DMS 273 (cell line): ENCODE data around the gene MTCP1.
A peak's percentile ranks its signal among the peaks of the same experiment; 100 is the strongest.

Experiments
- DNase-seq: peaks from one replicate; lab custom pipeline; 2025; ENCODE audit not compliant: unreplicated experiment; lab: John Stamatoyannopoulos, UW

The MTCP1 gene, protein sequence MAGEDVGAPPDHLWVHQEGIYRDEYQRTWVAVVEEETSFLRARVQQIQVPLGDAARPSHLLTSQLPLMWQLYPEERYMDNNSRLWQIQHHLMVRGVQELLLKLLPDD

DNA sequence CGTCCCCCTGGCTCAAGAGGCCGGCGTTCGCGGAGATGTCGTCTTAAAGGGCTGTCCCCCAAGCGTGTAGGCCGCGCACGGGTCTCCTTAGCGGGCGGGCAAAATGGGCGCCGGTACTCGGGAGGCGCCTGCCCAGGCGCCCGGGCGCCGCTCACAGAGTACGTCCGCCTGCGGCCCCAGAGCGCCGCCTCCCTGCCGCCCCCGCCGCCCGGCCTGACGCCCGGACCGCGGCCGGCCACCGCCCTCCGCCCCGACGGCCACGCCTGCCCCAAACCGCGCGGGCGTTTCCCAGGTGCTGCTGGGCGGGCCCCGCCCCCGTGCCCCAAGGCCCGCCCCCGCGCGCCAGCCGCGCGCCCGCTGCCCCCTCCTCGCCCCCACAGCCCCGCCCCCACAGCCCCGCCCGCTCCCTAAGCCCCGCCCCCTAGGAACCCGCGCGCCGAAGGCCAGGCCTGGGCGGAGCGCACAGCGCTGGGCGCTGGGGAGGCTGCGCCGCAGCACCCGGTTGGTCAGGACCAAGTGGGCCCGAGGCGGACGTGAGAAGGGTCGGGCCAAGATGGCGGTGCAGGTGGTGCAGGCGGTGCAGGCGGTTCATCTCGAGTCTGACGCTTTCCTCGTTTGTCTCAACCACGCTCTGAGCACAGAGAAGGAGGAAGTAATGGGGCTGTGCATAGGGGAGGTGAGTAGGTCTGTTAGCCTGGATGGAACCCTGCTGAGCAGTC lies at the start of gene MTCP1, which contains the start of the genes BRCC3 and CMC4:
Gene MTCP1 (minus strand): TSS at position 162 of the 719 bp plus-strand sequence. CDS start 5,126 bp downstream, outside the sequence.
Gene BRCC3 (plus strand): TSS at position 534 of the 719 bp plus-strand sequence. CDS start 20 bp downstream, at position 554.
Gene CMC4 (minus strand): TSS at position 162 of the 719 bp plus-strand sequence. CDS start 7,113 bp downstream, outside the sequence.
- DNase-seq: peak; percentile 97

GRCh38 chrX:155115174-155115819 lies 44.4 kb upstream of the MTCP1 start:
- DNase-seq: no peak

- no peak for DNase-seq
Observed at GRCh38 chrX:155113097-155113496, 42.2 kb upstream of the MTCP1 start.

DNA sequence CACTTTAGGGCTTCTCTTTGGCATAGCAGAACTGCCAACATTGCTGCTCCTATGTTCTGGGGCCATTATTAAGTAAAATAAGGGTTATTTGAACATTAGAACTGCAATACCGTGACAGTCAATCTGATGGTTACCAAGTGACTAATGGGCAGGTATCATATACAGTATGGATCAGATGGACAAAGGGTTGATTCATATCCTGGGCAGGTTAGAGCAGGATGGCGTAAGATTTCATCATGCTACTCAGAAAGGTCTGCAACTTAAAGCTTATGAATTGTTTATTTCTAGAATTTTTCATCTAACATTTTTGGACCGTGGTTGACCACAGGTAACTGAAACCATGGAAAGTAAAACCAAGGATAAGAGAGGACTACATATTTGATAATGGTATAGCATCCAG lies 41.2 kb upstream of the MTCP1 start:
- no peak for DNase-seq

GRCh38 chrX:155108427-155108826 lies 37.5 kb upstream of the MTCP1 start:
- no peak for DNase-seq

DNA sequence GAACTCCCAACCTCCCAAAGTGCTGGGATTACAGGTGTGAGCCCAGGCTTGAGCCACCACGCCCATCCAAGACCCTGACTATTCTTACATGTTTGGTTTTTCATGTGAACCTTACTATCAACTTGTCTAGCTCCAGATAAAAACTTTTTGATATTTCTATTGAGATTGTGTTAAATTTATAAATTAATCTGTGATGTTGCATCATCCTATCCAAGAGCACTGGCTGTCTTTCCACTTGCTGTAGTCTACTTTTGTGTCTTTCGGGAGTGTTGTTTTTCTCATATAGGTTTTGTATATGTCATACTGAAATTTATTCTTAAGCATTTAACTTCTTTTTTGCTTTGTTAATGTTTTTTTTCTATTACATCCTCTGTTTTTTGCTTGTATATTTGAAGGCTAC lies 35.0 kb upstream of the MTCP1 start:
- no peak for DNase-seq

GRCh38 chrX:155094468-155095061 lies 23.6 kb upstream of the MTCP1 start:
- DNase-seq: peak; percentile 69

DNA sequence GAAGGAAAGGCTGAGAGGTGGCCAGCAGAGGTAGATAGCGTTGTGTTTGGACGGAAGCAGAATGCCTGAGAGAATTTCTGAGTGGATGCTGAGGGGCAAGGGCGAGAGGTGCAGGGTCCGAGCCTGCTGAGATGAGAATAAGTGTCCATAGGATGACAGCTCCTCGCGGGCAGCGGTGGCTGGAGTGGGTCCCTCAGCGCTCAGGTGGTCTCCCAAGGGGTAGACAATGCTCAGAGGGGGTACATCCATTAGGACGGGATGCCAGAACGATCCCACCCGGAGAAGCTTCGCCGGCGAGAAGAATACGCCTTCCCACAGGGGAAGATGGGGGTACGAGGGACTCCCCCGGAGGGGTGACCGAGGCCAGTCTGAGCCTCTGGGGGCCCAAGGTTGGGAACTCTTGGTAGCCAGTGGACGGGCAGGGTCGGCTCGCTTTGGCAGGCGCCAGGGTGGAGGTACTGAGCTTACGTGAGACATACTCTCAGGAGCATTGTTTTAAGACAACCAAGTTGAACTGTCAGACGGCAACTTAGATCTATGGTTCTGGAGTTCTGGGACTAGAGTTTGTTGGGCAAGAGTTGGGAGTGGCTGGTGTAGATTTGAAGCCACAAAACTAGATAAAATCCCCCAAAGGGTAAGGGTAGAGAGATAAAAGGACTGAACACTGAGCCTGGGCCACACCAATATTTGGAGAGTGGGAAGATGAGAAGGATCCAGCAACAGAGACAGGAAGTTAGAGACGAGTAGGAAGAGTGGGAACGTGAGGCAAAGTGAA lies 16.2 kb upstream of the MTCP1 start:
- DNase-seq: no peak

DNA sequence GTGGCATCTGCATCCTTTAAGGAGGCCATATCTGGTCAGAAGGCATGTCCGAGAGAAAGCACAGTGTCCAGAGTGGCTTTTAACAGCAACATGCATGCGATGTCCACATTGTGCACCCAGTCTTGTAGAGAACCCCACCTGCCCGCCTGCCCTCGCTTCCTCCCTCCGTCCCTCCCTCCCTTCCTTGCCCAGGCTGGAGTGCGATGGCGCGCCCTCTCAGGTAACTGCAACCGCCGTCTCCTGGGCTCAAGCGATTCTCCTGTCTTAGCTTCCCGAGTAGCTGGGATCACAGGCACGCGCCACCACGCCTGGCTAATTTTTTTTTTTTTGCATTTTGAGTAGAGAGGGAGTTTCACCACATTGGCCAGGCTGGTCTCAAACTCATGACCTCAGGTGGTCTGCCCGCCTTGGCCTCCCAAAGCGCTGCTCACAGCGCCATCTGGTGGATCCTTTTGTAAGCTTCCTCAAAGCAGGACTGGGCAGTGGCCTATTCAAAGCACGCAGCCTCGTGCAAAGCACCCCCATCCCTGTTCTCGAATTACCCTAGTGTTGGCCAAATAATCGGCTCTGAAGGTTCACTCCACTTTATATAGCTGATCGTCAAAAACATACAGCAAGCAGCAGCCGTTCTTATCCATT lies 15.4 kb upstream of the MTCP1 start:
- peak; percentile 78 for DNase-seq

DNA sequence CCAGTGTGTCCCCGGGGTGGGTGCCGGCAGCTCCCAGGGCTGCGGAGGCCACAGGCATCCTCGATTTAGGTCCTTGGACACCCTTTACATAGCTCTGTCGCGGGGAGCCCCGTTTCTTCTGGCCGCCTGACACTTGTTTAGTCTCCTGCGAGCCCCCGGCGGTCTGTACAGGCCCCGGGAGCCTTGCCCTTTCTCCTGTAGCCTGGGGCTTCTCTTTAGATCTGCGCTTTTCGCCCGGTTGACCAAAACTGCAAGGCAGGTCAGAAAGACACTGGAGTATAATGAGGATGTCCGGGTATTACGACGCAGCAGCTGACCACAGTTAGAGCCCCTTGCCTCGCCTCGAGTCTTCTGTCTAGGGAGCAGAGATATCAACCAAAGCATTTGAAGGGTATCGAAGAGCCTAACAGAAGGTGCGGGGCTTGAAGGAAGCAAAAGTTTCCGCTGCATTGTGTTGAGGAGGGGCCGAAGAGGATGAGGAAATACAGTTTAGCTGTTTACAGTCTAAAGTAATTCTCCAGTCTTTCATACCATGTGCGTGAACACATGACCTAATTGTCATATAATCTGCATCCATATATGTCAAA lies 851 bp upstream of the MTCP1 start:
- DNase-seq: peak; percentile 63

GRCh38 chrX:155070663-155070974 lies 317 bp downstream of the MTCP1 start:
- no peak for DNase-seq

- DNase-seq: peak; percentile 44
Observed at GRCh38 chrX:155070038-155070437, 898 bp downstream of the MTCP1 start.

DNA sequence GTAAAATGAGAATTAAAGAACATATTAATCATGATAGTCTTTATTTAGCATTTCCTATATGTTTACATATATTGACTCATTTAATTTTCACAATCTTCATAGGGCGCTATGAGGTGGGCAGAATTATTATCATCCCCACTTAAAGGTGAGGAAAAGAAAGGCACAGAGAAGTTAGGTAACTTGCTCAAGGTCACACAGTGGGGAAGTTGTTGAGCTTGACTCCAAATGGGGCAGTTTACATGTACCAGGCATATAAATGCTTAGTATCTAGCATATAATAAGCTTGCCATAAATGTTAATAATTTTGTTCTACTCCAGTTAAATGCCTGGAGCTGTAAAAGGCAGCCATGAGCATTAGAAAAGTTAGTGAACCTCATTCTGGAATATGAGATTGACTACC lies 1.5 kb downstream of the MTCP1 start:
- no peak for DNase-seq

- DNase-seq: no peak
Observed at GRCh38 chrX:155068165-155068564, 2.8 kb downstream of the MTCP1 start.

DNA sequence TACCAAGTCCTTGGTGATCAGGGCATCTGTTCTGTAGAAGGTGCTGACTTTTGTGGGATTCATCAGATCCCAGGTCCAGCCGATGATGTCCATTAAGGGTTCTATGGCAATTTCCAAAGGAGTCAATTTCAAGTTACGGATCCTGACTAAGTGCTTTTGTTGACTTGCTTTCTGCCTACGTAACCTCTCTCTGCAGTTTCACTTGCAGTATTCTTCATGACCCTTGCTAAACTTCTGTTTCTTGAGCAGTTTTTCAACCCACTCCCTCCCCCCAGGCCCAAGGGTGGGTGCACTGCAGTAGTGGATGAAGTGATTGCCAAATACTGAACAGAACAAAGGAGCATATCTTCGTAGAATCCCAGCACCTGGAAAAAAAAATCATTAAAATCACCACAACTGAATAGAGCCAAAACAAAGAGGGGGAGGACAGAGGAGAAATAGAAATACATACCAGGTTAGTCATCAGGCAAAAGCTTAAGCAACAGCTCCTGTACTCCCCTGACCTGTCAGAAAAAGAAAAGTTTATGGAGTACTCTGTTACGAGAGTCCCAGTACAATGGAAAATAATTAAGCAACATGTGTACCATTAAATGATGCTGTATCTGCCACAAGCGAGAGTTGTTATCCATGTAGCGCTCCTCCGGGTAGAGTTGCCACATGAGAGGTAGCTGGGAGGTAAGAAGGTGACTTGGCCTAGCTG lies 5.8 kb downstream of the MTCP1 start:
- DNase-seq: no peak

GRCh38 chrX:155061760-155062159 lies 9.2 kb downstream of the MTCP1 start:
- DNase-seq: no peak

DNA sequence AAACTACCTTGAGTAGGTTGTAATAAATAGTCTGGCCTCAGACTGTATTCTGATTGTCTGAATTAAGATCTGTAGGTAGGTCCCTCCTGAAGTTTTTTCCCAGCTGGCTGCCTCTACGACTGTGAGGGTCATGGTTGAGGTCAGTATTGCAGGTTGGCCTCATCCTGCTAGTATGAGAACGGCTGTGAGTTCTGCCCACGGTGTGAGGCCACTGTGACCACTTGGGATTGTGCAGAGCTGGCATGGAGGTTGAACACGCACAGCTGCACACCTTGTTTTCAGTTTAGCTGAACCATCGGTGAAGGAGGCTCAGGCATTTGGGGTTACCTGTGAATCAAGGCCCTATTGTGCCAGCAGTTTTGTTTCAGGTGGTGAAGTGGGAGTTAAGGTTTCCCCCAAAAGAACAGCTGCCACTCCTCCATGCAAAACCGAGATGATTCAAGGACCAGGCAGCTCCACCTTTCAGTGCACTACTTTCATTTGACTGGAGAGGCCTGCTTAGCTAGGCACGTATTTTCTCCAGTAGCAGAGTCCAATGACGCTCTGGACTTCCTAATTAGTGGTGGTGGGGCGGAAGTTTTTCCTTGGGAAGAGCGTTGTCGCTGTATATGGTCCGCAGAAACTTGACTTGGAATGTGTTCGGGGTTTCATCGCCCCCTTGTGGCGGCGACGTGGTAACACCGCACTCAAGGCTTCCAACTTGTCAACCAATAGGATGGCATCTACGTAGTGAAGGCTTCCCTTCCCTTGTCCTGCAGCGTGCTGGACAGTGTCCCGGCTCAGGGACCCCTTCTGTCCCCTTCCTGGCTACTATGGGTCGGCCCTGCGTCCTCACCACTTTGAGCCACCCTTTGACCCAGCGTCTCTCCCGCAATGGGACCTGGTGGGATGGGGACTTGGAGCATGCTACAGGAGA lies 13.8 kb downstream of the MTCP1 start:
- peak; percentile 64 for DNase-seq

DNA sequence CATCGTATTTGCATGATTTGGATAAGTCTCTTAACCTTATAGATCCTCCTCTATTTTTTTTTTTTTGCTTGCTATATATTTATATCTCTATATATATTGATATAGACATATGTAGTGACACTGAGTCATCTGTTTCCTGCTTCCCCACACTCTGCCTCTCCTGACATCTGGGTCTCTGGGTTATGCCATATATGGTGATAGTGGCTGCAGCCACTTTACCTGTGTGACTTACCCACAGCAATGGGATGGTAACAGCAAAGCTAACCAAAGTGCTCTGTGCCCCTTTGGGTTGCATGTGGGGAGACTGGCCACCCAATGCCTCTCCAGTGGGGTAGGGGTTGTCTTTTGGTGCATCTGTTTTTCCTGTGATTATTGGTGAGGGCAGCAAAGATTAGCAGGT lies 14.5 kb downstream of the MTCP1 start:
- no peak for DNase-seq

DNA sequence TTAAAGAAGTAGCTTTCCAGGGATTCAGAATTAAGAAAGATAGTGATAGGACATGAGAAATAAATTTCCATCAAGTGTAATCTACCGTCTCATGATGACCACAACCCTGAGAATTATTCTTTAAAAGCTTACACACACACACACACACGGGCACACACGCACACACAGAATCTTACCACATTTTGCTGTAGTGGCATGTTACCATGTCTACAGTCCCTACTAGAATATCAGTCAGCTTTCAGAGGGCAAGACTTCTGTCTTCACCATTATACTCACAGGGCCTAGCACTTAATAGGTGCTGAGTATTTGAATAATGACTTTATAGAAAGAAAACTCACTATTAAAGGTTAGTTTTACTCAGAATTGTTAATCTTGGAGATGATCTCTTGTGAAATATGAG lies 15.4 kb downstream of the MTCP1 start:
- DNase-seq: no peak
